HepG2 (cell line): ENCODE measurements around the gene TMEM132D. TPM values are rescaled to one million over a fixed set of nuclear protein-coding genes. Genes with fewer than 3 reads are reported as not detected.

ENCODE experiments used
- ATAC-seq: fragments of 200-7000 bp; cut with Tn5 transposase; 3 replicates; pipeline ENCODE4 v1.9.1; 2020; ENCODE audit warnings: mild to moderate bottlenecking, moderate library complexity
- BruUV-seq: library from RNA; stranded (reverse); fragments of 400-500 nt; replicated peaks from 2 replicates; lab custom pipeline; 2021; lab: Mats Ljungman, UMichigan
- CTCF ChIA-PET: fragments of 300-600 bp; formaldehyde crosslinking; extraction: SDS; loops from one replicate; lab custom pipeline; 2021; ENCODE audit warnings: low total read pairs, inconsistent platforms, low intra/inter-chr PET ratio; lab: Yijun Ruan, JAX
- POLR2A ChIA-PET: fragments of 350-600 bp; sonication (Branson Sonifier 250); formaldehyde crosslinking; loops from one replicate; lab custom pipeline; 2020; ENCODE audit warnings: antibody characterized with exemption, inconsistent platforms; lab: Yijun Ruan, JAX
- DNase-seq: peaks from one replicate; pipeline ENCODE4 v3.0.0-alpha.2; 2015; ENCODE audit warnings: low spot score
- FAIRE-seq: peaks from 3 replicates; lab custom pipeline; 2011; peaks lifted over from hg19 to GRCh38; lab: Jason Lieb, UNC
- H2AFZ ChIP-seq: one replicate; pipeline ENCODE4 v1.6.1; 2011; ENCODE audit warnings: low read length, inconsistent platforms
- H3K27ac ChIP-seq: fragments of 300-600 bp; 3 replicates; pipeline ENCODE4 v1.8.0; 2011; ENCODE audit warnings: mixed run types, mild to moderate bottlenecking, mixed read lengths, low read length, inconsistent platforms; ENCODE audit not compliant: insufficient read depth; ENCODE audit errors: extremely low read length
- H3K27me3 ChIP-seq, 2 experiments: fragments of 200-600 bp in 1 of 2; 2 replicates in 1 of 2; 3 replicates in 1 of 2; pipeline versions ENCODE4 v1.6.0 to v1.8.0; 2011; ENCODE audit warnings: low read length in 2 of 2, mild to moderate bottlenecking in 2 of 2, moderate library complexity in 2 of 2, inconsistent platforms in 1 of 2; ENCODE audit not compliant: insufficient read depth in 2 of 2, control insufficient read depth in 1 of 2
- H3K36me3 ChIP-seq, 2 experiments: fragments of 200-600 bp in 1 of 2; replicated peaks in 1 of 2; 2 replicates in 1 of 2; 3 replicates in 1 of 2; pipeline versions ENCODE4 v1.5.1 to v1.8.0; 2011; ENCODE audit warnings: low read length in 2 of 2, inconsistent platforms in 1 of 2; ENCODE audit not compliant: insufficient read depth in 2 of 2, control insufficient read depth in 1 of 2
- H3K4me1 ChIP-seq: 2 replicates; pipeline ENCODE4 v1.5.1; 2012; ENCODE audit warnings: low read length, inconsistent platforms; ENCODE audit not compliant: insufficient read depth
- H3K4me2 ChIP-seq: 2 replicates; pipeline ENCODE4 v1.6.0; 2011; ENCODE audit warnings: low read depth, low read length, inconsistent platforms
- H3K4me3 ChIP-seq, 3 experiments: fragments of 200-600 bp in 1 of 3; sonication (generic), shearing (Covaris generic) in 1 of 3; replicated peaks in 1 of 3; 2 replicates each; pipeline ENCODE4 v1.5.1; 2011 to 2016; ENCODE audit warnings: low read length in 3 of 3, inconsistent platforms in 2 of 3, low read depth in 2 of 3, mild to moderate bottlenecking in 2 of 3, control low read depth in 1 of 3, mixed read lengths in 1 of 3; ENCODE audit not compliant: insufficient read depth in 1 of 3
- H3K79me2 ChIP-seq: one replicate; pipeline ENCODE4 v1.6.1; 2011; ENCODE audit warnings: low read length, inconsistent platforms; ENCODE audit not compliant: insufficient read depth
- H3K9ac ChIP-seq: 2 replicates; pipeline ENCODE4 v1.6.0; 2011; ENCODE audit warnings: mild to moderate bottlenecking, low read depth, low read length, inconsistent platforms; ENCODE audit not compliant: insufficient read depth
- H3K9me3 ChIP-seq: 2 replicates; pipeline ENCODE4 v1.5.1; 2012; ENCODE audit warnings: mild to moderate bottlenecking, low read length
- H4K20me1 ChIP-seq: 2 replicates; pipeline ENCODE4 v1.6.0; 2011; ENCODE audit warnings: inconsistent platforms, mild to moderate bottlenecking, low read length, moderate library complexity; ENCODE audit not compliant: insufficient read depth
- ARNT2 ChIP-seq: sonication (generic); formaldehyde crosslinking; IDR thresholded peaks from 2 replicates; pipeline ENCODE4 v1.8.0; 2022; ENCODE audit warnings: mild to moderate bottlenecking, low read depth, missing genetic modification reagents, moderate library complexity
- KLF6 ChIP-seq: IDR thresholded peaks from 2 replicates; pipeline ENCODE4 v1.8.0; 2016; ENCODE audit warnings: missing biosample characterization, missing genetic modification reagents
- MEF2D ChIP-seq: sonication (generic); formaldehyde crosslinking; IDR thresholded peaks from 2 replicates; pipeline ENCODE4 v1.5.1; 2020; ENCODE audit warnings: mild to moderate bottlenecking, missing genetic modification reagents
- NR2F1 ChIP-seq, 2 experiments: fragments of 450-650 bp in 1 of 2; formaldehyde crosslinking in 1 of 2; IDR thresholded peaks; 2 replicates each; pipeline versions ENCODE4 v1.5.0 to v1.6.1; 2016 to 2020; ENCODE audit warnings: mild to moderate bottlenecking in 1 of 2, missing compliant biosample characterization in 1 of 2, missing genetic modification reagents in 1 of 2, moderate library complexity in 1 of 2
- SIX4 ChIP-seq: sonication (generic); formaldehyde crosslinking; IDR thresholded peaks from 2 replicates; pipeline ENCODE4 v1.4.0; 2020; ENCODE audit warnings: missing genetic modification reagents
- SOX13 ChIP-seq, 3 experiments: fragments of 450-650 bp in 1 of 3; sonication (generic) in 1 of 3; formaldehyde crosslinking in 1 of 3; IDR thresholded peaks in 2 of 3; conservative IDR thresholded peaks in 1 of 3; 2 replicates each; pipeline versions ENCODE4 v1.5.0 to v1.6.1; 2016 to 2020; ENCODE audit warnings: antibody characterized with exemption in 1 of 3, mild to moderate bottlenecking in 1 of 3, missing compliant biosample characterization in 1 of 3, missing genetic modification reagents in 1 of 3, moderate library complexity in 1 of 3
- XBP1 ChIP-seq: sonication (generic); formaldehyde crosslinking; IDR thresholded peaks from 2 replicates; pipeline ENCODE4 v1.5.0; 2020; ENCODE audit warnings: missing genetic modification reagents
- ZNF367 ChIP-seq: sonication (generic); formaldehyde crosslinking; IDR thresholded peaks from 2 replicates; pipeline ENCODE4 v1.4.0; 2020; ENCODE audit warnings: missing genetic modification reagents, borderline replicate concordance
- ZNF558 ChIP-seq: sonication (generic); formaldehyde crosslinking; IDR thresholded peaks from 2 replicates; pipeline ENCODE4 v1.9.0; 2022; ENCODE audit warnings: mild to moderate bottlenecking, missing genetic modification reagents, borderline replicate concordance
- ZNF672 ChIP-seq: sonication (generic); formaldehyde crosslinking; IDR thresholded peaks from 2 replicates; pipeline ENCODE4 v1.8.1; 2022; ENCODE audit warnings: missing genetic modification reagents
- ZNF674 ChIP-seq: sonication (generic); formaldehyde crosslinking; IDR thresholded peaks from 2 replicates; pipeline ENCODE4 v1.5.0; 2020; ENCODE audit warnings: low read depth, mild to moderate bottlenecking, missing genetic modification reagents
- ZNF792 ChIP-seq: IDR thresholded peaks from 2 replicates; pipeline ENCODE4 v1.6.1; 2016
- ZSCAN12 ChIP-seq: sonication (generic); formaldehyde crosslinking; IDR thresholded peaks from 2 replicates; pipeline ENCODE4 v1.9.0; 2021; ENCODE audit warnings: mild to moderate bottlenecking, missing genetic modification reagents
- WGBS: methylation state at CpG from one replicate; pipeline ENCODE4 v1.1.6; 2017; ENCODE audit warnings: low lambda C conversion rate; 5-methylcytosine and 5-hydroxymethylcytosine counted together
- in situ Hi-C: cut with HindIII; loops from 2 replicates; pipeline ENCODE4 v1.10.0; 2017; ENCODE audit warnings: low pct_unique_long_range_greater_than_20kb; ENCODE audit not compliant: extremely low pct_ligation_motif_present
- intact Hi-C: fragments of 100-400 bp; cut with micrococcal nuclease; formaldehyde crosslinking; loops from one replicate; pipeline ENCODE4 v1.10.0; 2022; ENCODE audit not compliant: unreplicated experiment
- polyA plus RNA-seq, 8 experiments: library from polyadenylated mRNA; depleted of rRNA in 3 of 8; stranded (reverse) in 7 of 8; unstranded in 1 of 8; fragments of >200 nt; fragmentation: Illumina TruSeq in 4 of 8; extraction: Trizol in 4 of 8; gene quantifications; 2 replicates each; pipeline versions ENCODE4 v1.2.1 to v1.2.3, GENCODE V29; 2011 to 2016; ENCODE audit warnings: low read depth in 4 of 8, missing spikeins in 1 of 8, mixed read lengths in 1 of 8; ENCODE audit not compliant: insufficient read depth in 1 of 8
- total RNA-seq, 5 experiments: library from RNA; depleted of rRNA; stranded (reverse); fragments of >200 nt; fragmentation: Illumina TruSeq; extraction: Trizol; gene quantifications; 2 replicates each; pipeline ENCODE4 v1.2.3, GENCODE V29; 2016; ENCODE audit warnings: low read depth in 1 of 5
- TF ChIP-seq, protein P1 (sequence below): sonication (generic); formaldehyde crosslinking; IDR thresholded peaks from 2 replicates; pipeline ENCODE4 v1.5.1; 2020; ENCODE audit warnings: missing genetic modification reagents, mild to moderate bottlenecking, borderline replicate concordance
- TF ChIP-seq, protein P2 (sequence below): sonication (generic); formaldehyde crosslinking; IDR thresholded peaks from 2 replicates; pipeline ENCODE4 v1.5.1; 2020; ENCODE audit warnings: missing genetic modification reagents, mild to moderate bottlenecking, borderline replicate concordance
- TF ChIP-seq, protein P3 (sequence below): fragments of 450-650 bp; IDR thresholded peaks from 2 replicates; pipeline ENCODE4 v1.6.1; 2017

The TMEM132D gene
- total and polyA plus RNA-seq, 2 of the 13 experiments (the other 11 are each of a cell fraction or from before 2014, with no cell fraction given): not detected

DNA sequence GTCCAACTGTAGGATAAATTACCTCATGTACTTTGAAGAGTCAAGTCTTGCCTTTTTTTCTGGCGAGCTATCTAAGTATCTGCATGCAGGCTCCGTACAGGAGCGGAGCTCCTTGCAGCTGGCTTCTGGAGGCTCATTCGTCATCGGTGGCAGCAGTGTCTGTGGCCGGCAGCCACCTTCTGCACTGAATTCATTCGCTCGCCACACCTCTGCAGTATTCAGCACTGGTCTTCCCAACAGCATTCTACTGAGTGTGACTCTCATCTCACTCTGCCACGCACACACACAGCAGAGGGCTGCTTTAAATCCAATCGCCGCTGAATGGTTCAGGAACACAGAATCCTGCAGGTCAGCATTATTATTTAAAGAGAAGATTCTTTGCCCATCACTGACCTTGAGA, 850.6 kb downstream of the TMEM132D start:
- no peak overlapping the region for H3K9ac ChIP-seq
- H3K4me2 ChIP-seq: no peak overlapping the region
- no peak for ATAC-seq
- H3K79me2 ChIP-seq: no peaks in the 10 kb centered on the region
- H3K4me3 ChIP-seq: no peak overlapping the region
- WGBS: 24% methylated on average over 6 of the region's 11 CpGs
- FAIRE-seq: no peak
- no peak overlapping the region for H3K27ac ChIP-seq
- H3K36me3 ChIP-seq: no peaks in the 10 kb centered on the region
- no peaks in the 10 kb centered on the region for H3K9me3 ChIP-seq
- POLR2A ChIA-PET: no interaction called here
- H4K20me1 ChIP-seq: no peaks in the 10 kb centered on the region
- in situ Hi-C loops: no loop called here
- TF ChIP-seq SOX13 (IDR thresholded peaks at IDR 0.05) (no peak), SOX13 (CRISPR knock-in tag; conservative IDR thresholded peaks at IDR 0.05 in 1 of 2, IDR thresholded peaks at IDR 0.05 in 1 of 2) (no peak), ARNT2 (no peak), NR2F1 (CRISPR knock-in tag; IDR thresholded peaks at IDR 0.05) (no peak), MEF2D (CRISPR knock-in tag) (no peak), ZSCAN12 (CRISPR knock-in tag) (no peak), SIX4 (CRISPR knock-in tag) (no peak), ZNF367 (CRISPR knock-in tag) (no peak), ZNF792 (CRISPR knock-in tag) (no peak), XBP1 (CRISPR knock-in tag) (no peak), KLF6 (CRISPR knock-in tag) (no peak), ZNF558 (no peak), ZNF674 (CRISPR knock-in tag) (no peak), ZNF672 (CRISPR knock-in tag) (no peak)
- TF ChIP-seq, protein P1, sequence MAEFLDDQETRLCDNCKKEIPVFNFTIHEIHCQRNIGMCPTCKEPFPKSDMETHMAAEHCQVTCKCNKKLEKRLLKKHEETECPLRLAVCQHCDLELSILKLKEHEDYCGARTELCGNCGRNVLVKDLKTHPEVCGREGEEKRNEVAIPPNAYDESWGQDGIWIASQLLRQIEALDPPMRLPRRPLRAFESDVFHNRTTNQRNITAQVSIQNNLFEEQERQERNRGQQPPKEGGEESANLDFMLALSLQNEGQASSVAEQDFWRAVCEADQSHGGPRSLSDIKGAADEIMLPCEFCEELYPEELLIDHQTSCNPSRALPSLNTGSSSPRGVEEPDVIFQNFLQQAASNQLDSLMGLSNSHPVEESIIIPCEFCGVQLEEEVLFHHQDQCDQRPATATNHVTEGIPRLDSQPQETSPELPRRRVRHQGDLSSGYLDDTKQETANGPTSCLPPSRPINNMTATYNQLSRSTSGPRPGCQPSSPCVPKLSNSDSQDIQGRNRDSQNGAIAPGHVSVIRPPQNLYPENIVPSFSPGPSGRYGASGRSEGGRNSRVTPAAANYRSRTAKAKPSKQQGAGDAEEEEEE (CRISPR knock-in tag): no peak
- TF ChIP-seq, protein P2, sequence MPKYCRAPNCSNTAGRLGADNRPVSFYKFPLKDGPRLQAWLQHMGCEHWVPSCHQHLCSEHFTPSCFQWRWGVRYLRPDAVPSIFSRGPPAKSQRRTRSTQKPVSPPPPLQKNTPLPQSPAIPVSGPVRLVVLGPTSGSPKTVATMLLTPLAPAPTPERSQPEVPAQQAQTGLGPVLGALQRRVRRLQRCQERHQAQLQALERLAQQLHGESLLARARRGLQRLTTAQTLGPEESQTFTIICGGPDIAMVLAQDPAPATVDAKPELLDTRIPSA (CRISPR knock-in tag): no peak
- TF ChIP-seq, protein P3, sequence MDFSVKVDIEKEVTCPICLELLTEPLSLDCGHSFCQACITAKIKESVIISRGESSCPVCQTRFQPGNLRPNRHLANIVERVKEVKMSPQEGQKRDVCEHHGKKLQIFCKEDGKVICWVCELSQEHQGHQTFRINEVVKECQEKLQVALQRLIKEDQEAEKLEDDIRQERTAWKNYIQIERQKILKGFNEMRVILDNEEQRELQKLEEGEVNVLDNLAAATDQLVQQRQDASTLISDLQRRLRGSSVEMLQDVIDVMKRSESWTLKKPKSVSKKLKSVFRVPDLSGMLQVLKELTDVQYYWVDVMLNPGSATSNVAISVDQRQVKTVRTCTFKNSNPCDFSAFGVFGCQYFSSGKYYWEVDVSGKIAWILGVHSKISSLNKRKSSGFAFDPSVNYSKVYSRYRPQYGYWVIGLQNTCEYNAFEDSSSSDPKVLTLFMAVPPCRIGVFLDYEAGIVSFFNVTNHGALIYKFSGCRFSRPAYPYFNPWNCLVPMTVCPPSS: no peak
- H3K27me3 ChIP-seq: no peaks in the 10 kb centered on the region
- no peaks in the 10 kb centered on the region for H3K4me1 ChIP-seq
- H2AFZ ChIP-seq: no peak overlapping the region
- intact Hi-C loops: no loop called here
- BruUV-seq: no TSS peak
- DNase-seq: no peak
- CTCF ChIA-PET: no interaction called here
